ENCODE measurements around the gene PLD4.

DNA sequence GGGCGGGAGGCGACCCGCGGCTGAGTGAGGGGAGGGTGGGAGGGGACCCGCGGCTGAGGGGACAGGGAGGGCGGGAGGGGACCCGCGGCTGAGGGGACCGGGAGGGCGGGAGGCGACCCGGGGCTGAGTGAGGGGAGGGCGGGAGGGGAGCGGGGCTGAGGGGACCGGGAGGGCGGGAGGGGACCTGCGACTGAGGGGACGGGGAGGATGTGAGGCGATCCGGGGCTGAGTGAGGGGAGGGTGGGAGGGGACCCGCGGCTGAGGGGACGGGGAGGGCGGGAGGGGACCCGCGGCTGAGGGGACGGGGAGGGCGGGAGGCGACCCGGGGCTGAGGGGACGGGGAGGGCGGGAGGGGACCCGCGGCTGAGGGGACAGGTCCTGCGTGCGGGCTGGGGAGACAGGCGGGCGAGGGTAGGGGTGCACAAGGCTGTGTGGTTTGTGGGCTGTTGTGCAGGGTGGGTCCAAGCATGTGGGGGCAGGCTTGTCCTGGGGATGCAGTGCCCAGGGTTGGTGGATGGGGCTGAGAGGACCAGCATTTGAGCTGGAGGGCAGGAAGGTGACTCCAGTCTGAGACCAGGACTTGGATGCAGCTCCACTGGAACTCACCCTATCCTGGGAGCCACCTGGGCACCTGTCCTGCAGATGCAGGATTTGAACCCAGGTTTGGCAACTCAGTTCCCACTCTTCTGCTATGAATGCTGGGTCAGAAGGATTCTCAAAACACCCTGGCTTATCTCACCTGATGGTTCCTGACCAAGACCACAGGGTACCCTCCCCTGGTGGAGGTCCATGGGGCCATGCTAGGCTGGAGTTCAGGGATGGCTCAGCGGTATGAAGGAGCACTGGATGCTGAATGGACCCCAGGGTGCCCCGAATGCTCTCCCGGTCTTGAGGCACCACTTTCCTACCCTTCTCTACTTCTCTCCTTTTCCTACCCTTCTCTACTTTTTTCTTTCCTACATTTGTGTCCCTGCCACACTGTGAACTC lies 9.4 kb downstream of the PLD4 start:
- TF ChIP-seq, protein P1, sequence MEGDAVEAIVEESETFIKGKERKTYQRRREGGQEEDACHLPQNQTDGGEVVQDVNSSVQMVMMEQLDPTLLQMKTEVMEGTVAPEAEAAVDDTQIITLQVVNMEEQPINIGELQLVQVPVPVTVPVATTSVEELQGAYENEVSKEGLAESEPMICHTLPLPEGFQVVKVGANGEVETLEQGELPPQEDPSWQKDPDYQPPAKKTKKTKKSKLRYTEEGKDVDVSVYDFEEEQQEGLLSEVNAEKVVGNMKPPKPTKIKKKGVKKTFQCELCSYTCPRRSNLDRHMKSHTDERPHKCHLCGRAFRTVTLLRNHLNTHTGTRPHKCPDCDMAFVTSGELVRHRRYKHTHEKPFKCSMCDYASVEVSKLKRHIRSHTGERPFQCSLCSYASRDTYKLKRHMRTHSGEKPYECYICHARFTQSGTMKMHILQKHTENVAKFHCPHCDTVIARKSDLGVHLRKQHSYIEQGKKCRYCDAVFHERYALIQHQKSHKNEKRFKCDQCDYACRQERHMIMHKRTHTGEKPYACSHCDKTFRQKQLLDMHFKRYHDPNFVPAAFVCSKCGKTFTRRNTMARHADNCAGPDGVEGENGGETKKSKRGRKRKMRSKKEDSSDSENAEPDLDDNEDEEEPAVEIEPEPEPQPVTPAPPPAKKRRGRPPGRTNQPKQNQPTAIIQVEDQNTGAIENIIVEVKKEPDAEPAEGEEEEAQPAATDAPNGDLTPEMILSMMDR (IDR thresholded peaks at IDR 0.05; ENCODE audit: insufficient read depth, low read length), result no peak
- TF ChIP-seq POLR2AphosphoS5 (IDR thresholded peaks at IDR 0.05; ENCODE audit: low read depth) (no peak), REST (IDR thresholded peaks at IDR 0.05; ENCODE audit: insufficient replicate concordance, low read depth) (no peak)
